Uterus (tissue), 4 donors: ENCODE results near the gene FBXW7. TPM values are rescaled to one million over a fixed set of nuclear protein-coding genes. Genes with fewer than 3 reads are reported as not detected.

Experiments used
- DNase-seq, 2 donors: peaks; one replicate each; pipeline ENCODE4 v3.0.0-alpha.2; 2019 to 2020
- H3K27ac ChIP-seq, 2 donors: fragments of 200-600 bp; sonication (generic); 1 replicate in 1 of 2; 2 replicates in 1 of 2; pipeline ENCODE4 v1.5.1; 2016 to 2018
- H3K27me3 ChIP-seq, 2 donors: fragments of 200-600 bp; sonication (generic); one replicate each; pipeline ENCODE4 v1.5.1; 2018 to 2019; ENCODE audit warnings: control low read depth in 1 of 2
- H3K36me3 ChIP-seq, 2 donors: fragments of 200-600 bp; sonication (generic); one replicate each; pipeline ENCODE4 v1.5.1; 2019; ENCODE audit warnings: control low read depth in 1 of 2
- H3K4me1 ChIP-seq, 2 donors: fragments of 200-600 bp; sonication (generic); one replicate each; pipeline ENCODE4 v1.5.1; 2018 to 2019; ENCODE audit warnings: control low read depth in 1 of 2
- H3K4me3 ChIP-seq, 2 donors: fragments of 200-600 bp; sonication (generic); 1 replicate in 1 of 2; 2 replicates in 1 of 2; pipeline ENCODE4 v1.5.1; 2018 to 2019; ENCODE audit warnings: mild to moderate bottlenecking in 1 of 2
- H3K9me3 ChIP-seq, 2 donors: fragments of 200-600 bp; sonication (generic); one replicate each; pipeline ENCODE4 v1.5.1; 2019; ENCODE audit warnings: control low read depth in 1 of 2
- CTCF ChIP-seq, 4 experiments: fragments of 200-600 bp in 2 of 4; fragments of 450-650 bp in 2 of 4; sonication (generic) in 2 of 4; IDR thresholded peaks; one replicate each; pipeline ENCODE4 v1.5.1; 2016 to 2019; ENCODE audit warnings: antibody characterized with exemption in 4 of 4, mild to moderate bottlenecking in 2 of 4, moderate library complexity in 1 of 4
- POLR2A ChIP-seq, 2 donors: fragments of 450-650 bp; IDR thresholded peaks; one replicate each; pipeline ENCODE4 v1.6.1; 2016; ENCODE audit warnings: antibody characterized with exemption in 2 of 2, mild to moderate bottlenecking in 1 of 2, moderate library complexity in 1 of 2
- intact Hi-C: fragments of 100-400 bp; cut with DNase I; formaldehyde crosslinking; loops from one replicate; pipeline ENCODE4 v1.15.1; 2023; ENCODE audit warnings: low total_unique reads
- total RNA-seq, 4 donors: library from RNA; depleted of rRNA in 3 of 4; stranded (reverse); fragments of >200 nt in 3 of 4; gene quantifications; one replicate each; pipeline versions ENCODE4 v1.1.0 to v1.2.4, GENCODE V29; 2014 to 2023
- donor health status: DM: yes; HTN: yes; CAD: no.

Gene FBXW7
- total RNA-seq, 4 donors from 2014 or later = 50.6 to 152 (median 90.8) TPM

- no peak for DNase-seq
- no peaks in the 10 kb centered on the region for H3K27me3 ChIP-seq
- no peaks in the 10 kb centered on the region for H3K9me3 ChIP-seq
- no peak for TF ChIP-seq POLR2A (IDR thresholded peaks at IDR 0.05)
- no peak for TF ChIP-seq CTCF (IDR thresholded peaks at IDR 0.05)
- H3K36me3 ChIP-seq = no peaks in the 10 kb centered on the region
- intact Hi-C loops = no loop called here
- no peaks in the 10 kb centered on the region for H3K4me1 ChIP-seq
- H3K4me3 ChIP-seq = no peak overlapping the region
- no peak overlapping the region for H3K27ac ChIP-seq
Measured at GRCh38 chr4:152480326-152480725, 55.6 kb downstream of the FBXW7 start.

- TF ChIP-seq CTCF (IDR thresholded peaks at IDR 0.05) = no peak
- TF ChIP-seq POLR2A (IDR thresholded peaks at IDR 0.05) = no peak
- Histone ChIP-seq H3K27me3 (no peaks in the 10 kb centered on the region), H3K36me3 (no peaks in the 10 kb centered on the region), H3K9me3 (no peaks in the 10 kb centered on the region), H3K4me1 (no peaks in the 10 kb centered on the region), H3K4me3 (no peak overlapping the region), H3K27ac (no peak overlapping the region)
- intact Hi-C loops = no loop called here
- DNase-seq = no peak
Measured at GRCh38 chr4:152479428-152480026, 56.4 kb downstream of the FBXW7 start.

- no peak for TF ChIP-seq CTCF (IDR thresholded peaks at IDR 0.05)
- no peak for TF ChIP-seq POLR2A (IDR thresholded peaks at IDR 0.05)
- no peak overlapping the region for H3K27ac ChIP-seq
- no peaks in the 10 kb centered on the region for H3K9me3 ChIP-seq
- H3K27me3 ChIP-seq = no peaks in the 10 kb centered on the region
- no peak overlapping the region for H3K4me3 ChIP-seq
- no peaks in the 10 kb centered on the region for H3K4me1 ChIP-seq
- DNase-seq = no peak
- H3K36me3 ChIP-seq = no peaks in the 10 kb centered on the region
- intact Hi-C loops = no loop called here
Measured at GRCh38 chr4:152478461-152479237, 57.2 kb downstream of the FBXW7 start.

GRCh38 chr4:152476796-152477195 lies 59.1 kb downstream of the FBXW7 start:
- no peaks in the 10 kb centered on the region for H3K27me3 ChIP-seq
- TF ChIP-seq CTCF (IDR thresholded peaks at IDR 0.05) = no peak
- no peak for TF ChIP-seq POLR2A (IDR thresholded peaks at IDR 0.05)
- DNase-seq = no peak
- H3K9me3 ChIP-seq = no peaks in the 10 kb centered on the region
- no peak overlapping the region for H3K27ac ChIP-seq
- no peaks in the 10 kb centered on the region for H3K4me1 ChIP-seq
- intact Hi-C loops = no loop called here
- no peaks in the 10 kb centered on the region for H3K36me3 ChIP-seq
- H3K4me3 ChIP-seq = no peak overlapping the region

GRCh38 chr4:152471251-152471792 lies 64.6 kb downstream of the FBXW7 start:
- TF ChIP-seq CTCF (IDR thresholded peaks at IDR 0.05) (no peak), POLR2A (IDR thresholded peaks at IDR 0.05) (no peak)
- Histone ChIP-seq H3K4me1 (no peaks in the 10 kb centered on the region), H3K27me3 (no peaks in the 10 kb centered on the region), H3K9me3 (no peaks in the 10 kb centered on the region), H3K27ac (no peak overlapping the region), H3K4me3 (no peak overlapping the region), H3K36me3 (no peaks in the 10 kb centered on the region)
- intact Hi-C loops = no loop called here
- no peak for DNase-seq
